Loucy (cell line): ENCODE results near the gene LRRC37B.
"Not testable (repeated sequence)": the region's sequence is repeated elsewhere in the genome, so short reads cannot be mapped to it uniquely, and the experiment has no call there.

Experiments used
- H2AFZ ChIP-seq: fragments of 200-600 bp; sonication (generic); 2 replicates; pipeline ENCODE4 v1.6.0; 2016; ENCODE audit warnings: antibody characterized with exemption, mild to moderate bottlenecking, low read length, moderate library complexity
- H3F3A ChIP-seq: fragments of 200-600 bp; 2 replicates; pipeline ENCODE4 v1.6.0; 2016; ENCODE audit warnings: antibody characterized with exemption, low read depth, mild to moderate bottlenecking
- H3K27me3 ChIP-seq: fragments of 200-600 bp; sonication (generic); 2 replicates; pipeline ENCODE4 v1.6.1; 2014; ENCODE audit warnings: low read length, mild to moderate bottlenecking; ENCODE audit not compliant: insufficient read depth, poor library complexity, severe bottlenecking
- H3K36me3 ChIP-seq: fragments of 200-600 bp; sonication (generic); 2 replicates; pipeline ENCODE4 v1.6.1; 2016; ENCODE audit warnings: low read length; ENCODE audit not compliant: insufficient read depth
- H3K4me1 ChIP-seq: fragments of 200-600 bp; sonication (generic); 2 replicates; pipeline ENCODE4 v1.5.1; 2014; ENCODE audit warnings: low read length, mild to moderate bottlenecking; ENCODE audit not compliant: insufficient read depth, poor library complexity, severe bottlenecking
- H3K4me2 ChIP-seq: fragments of 200-600 bp; sonication (generic); 2 replicates; pipeline ENCODE4 v1.6.0; 2014; ENCODE audit warnings: antibody characterized with exemption, low read length, low read depth, mild to moderate bottlenecking; ENCODE audit not compliant: poor library complexity, severe bottlenecking
- H3K4me3 ChIP-seq: fragments of 200-600 bp; sonication (generic); 2 replicates; pipeline ENCODE4 v1.5.1; 2014; ENCODE audit warnings: low read length, mild to moderate bottlenecking, mixed read lengths; ENCODE audit not compliant: poor library complexity, severe bottlenecking
- H3K79me2 ChIP-seq: fragments of 200-600 bp; sonication (generic); 2 replicates; pipeline ENCODE4 v1.6.1; 2014; ENCODE audit warnings: low read length; ENCODE audit not compliant: insufficient read depth
- H3K9ac ChIP-seq: fragments of 200-600 bp; sonication (generic); 2 replicates; pipeline ENCODE4 v1.6.0; 2014; ENCODE audit warnings: mild to moderate bottlenecking, low read depth, low read length, moderate library complexity; ENCODE audit not compliant: poor library complexity, severe bottlenecking
- H3K9me2 ChIP-seq: fragments of 200-600 bp; sonication (generic); replicated peaks from 2 replicates; pipeline ENCODE4 v1.6.1; 2016; ENCODE audit warnings: low read depth, low read length, mixed read lengths
- H3K9me3 ChIP-seq: fragments of 200-600 bp; sonication (generic); 2 replicates; pipeline ENCODE4 v1.6.1; 2014; ENCODE audit warnings: mild to moderate bottlenecking, antibody characterized with exemption, low read length, low read depth; ENCODE audit not compliant: insufficient read depth
- H4K20me1 ChIP-seq: fragments of 200-600 bp; sonication (generic); 2 replicates; pipeline ENCODE4 v1.6.0; 2014; ENCODE audit warnings: antibody characterized with exemption, low read length, mild to moderate bottlenecking; ENCODE audit not compliant: insufficient read depth, poor library complexity, severe bottlenecking
- CTCF ChIP-seq: fragments of 200-600 bp; sonication (generic); conservative IDR thresholded peaks from 2 replicates; pipeline ENCODE4 v1.5.1; 2014; ENCODE audit warnings: mild to moderate bottlenecking, antibody characterized with exemption, low read length

The LRRC37B gene

GRCh38 chr17:32066123-32066680, 59.0 kb downstream of the LRRC37B start:
- H3K9me3 ChIP-seq, H3K9ac ChIP-seq, H3K36me3 ChIP-seq, H3K4me1 ChIP-seq, H4K20me1 ChIP-seq, H3K4me2 ChIP-seq, H3K9me2 ChIP-seq, H3K27me3 ChIP-seq, H3K4me3 ChIP-seq, H3F3A ChIP-seq, H2AFZ ChIP-seq, H3K79me2 ChIP-seq: not testable (repeated sequence)

GRCh38 chr17:32066863-32067642, 59.9 kb downstream of the LRRC37B start:
- H3K4me2 ChIP-seq, H3K36me3 ChIP-seq, H4K20me1 ChIP-seq, H3K9ac ChIP-seq, H2AFZ ChIP-seq, H3F3A ChIP-seq, H3K4me3 ChIP-seq, H3K9me3 ChIP-seq, H3K27me3 ChIP-seq, H3K79me2 ChIP-seq, H3K9me2 ChIP-seq, H3K4me1 ChIP-seq: not testable (repeated sequence)
- peak; percentile 24; the same call in 1 of the 2 replicates for TF ChIP-seq CTCF

- not testable (repeated sequence) for H4K20me1 ChIP-seq, H3K4me2 ChIP-seq, H3F3A ChIP-seq, H3K36me3 ChIP-seq, H2AFZ ChIP-seq, H3K79me2 ChIP-seq, H3K9ac ChIP-seq, H3K4me3 ChIP-seq, H3K27me3 ChIP-seq, H3K4me1 ChIP-seq, H3K9me3 ChIP-seq, H3K9me2 ChIP-seq
Observed at GRCh38 chr17:32069067-32069466, 61.9 kb downstream of the LRRC37B start.

- not testable (repeated sequence) for H3K9me3 ChIP-seq, H3K4me1 ChIP-seq, H3K4me3 ChIP-seq, H4K20me1 ChIP-seq, H3K9me2 ChIP-seq, H3F3A ChIP-seq, H3K36me3 ChIP-seq, H2AFZ ChIP-seq, H3K4me2 ChIP-seq, H3K9ac ChIP-seq, H3K79me2 ChIP-seq, H3K27me3 ChIP-seq
Observed at GRCh38 chr17:32071961-32072360, 64.8 kb downstream of the LRRC37B start.

- H2AFZ ChIP-seq = not testable (repeated sequence)
Observed at GRCh38 chr17:32073131-32073530, 65.9 kb downstream of the LRRC37B start.

GRCh38 chr17:32079753-32080152, 72.6 kb downstream of the LRRC37B start:
- not testable (repeated sequence) for H3K4me1 ChIP-seq, H3K36me3 ChIP-seq

More at GRCh38 chr17:32073131-32073530, 65.9 kb downstream of the LRRC37B start:
- H3K4me2 ChIP-seq, H3K36me3 ChIP-seq, H3K27me3 ChIP-seq, H3K9me3 ChIP-seq, H3K9ac ChIP-seq, H3K4me3 ChIP-seq, H3K79me2 ChIP-seq, H3F3A ChIP-seq, H3K4me1 ChIP-seq, H4K20me1 ChIP-seq, H3K9me2 ChIP-seq: not testable (repeated sequence)

GRCh38 chr17:32083550-32083979, 76.4 kb downstream of the LRRC37B start:
- H3K9me2 ChIP-seq, H3K27me3 ChIP-seq, H2AFZ ChIP-seq, H3K9ac ChIP-seq, H3K4me2 ChIP-seq, H4K20me1 ChIP-seq, H3F3A ChIP-seq, H3K4me1 ChIP-seq, H3K36me3 ChIP-seq, H3K79me2 ChIP-seq, H3K4me3 ChIP-seq, H3K9me3 ChIP-seq: not testable (repeated sequence)

More at GRCh38 chr17:32079753-32080152, 72.6 kb downstream of the LRRC37B start:
- not testable (repeated sequence) for H3K9me2 ChIP-seq, H3K9me3 ChIP-seq, H3K9ac ChIP-seq, H4K20me1 ChIP-seq, H3K79me2 ChIP-seq, H2AFZ ChIP-seq, H3F3A ChIP-seq, H3K27me3 ChIP-seq
- Histone ChIP-seq H3K4me2 (peak overlapping the region; percentile 63), H3K4me3 (peak overlapping the region; percentile 60)
